ENCODE measurements around the gene SKIDA1. TPM values are rescaled to one million over a fixed set of nuclear protein-coding genes. Genes with fewer than 3 reads are reported as not detected.
"Not testable (repeated sequence)": the region's sequence is repeated elsewhere in the genome, so short reads cannot be mapped to it uniquely, and the experiment has no call there.

SKIDA1 gene
- total RNA-seq: under 0.01 and 0.13 TPM in 2 replicates

DNA sequence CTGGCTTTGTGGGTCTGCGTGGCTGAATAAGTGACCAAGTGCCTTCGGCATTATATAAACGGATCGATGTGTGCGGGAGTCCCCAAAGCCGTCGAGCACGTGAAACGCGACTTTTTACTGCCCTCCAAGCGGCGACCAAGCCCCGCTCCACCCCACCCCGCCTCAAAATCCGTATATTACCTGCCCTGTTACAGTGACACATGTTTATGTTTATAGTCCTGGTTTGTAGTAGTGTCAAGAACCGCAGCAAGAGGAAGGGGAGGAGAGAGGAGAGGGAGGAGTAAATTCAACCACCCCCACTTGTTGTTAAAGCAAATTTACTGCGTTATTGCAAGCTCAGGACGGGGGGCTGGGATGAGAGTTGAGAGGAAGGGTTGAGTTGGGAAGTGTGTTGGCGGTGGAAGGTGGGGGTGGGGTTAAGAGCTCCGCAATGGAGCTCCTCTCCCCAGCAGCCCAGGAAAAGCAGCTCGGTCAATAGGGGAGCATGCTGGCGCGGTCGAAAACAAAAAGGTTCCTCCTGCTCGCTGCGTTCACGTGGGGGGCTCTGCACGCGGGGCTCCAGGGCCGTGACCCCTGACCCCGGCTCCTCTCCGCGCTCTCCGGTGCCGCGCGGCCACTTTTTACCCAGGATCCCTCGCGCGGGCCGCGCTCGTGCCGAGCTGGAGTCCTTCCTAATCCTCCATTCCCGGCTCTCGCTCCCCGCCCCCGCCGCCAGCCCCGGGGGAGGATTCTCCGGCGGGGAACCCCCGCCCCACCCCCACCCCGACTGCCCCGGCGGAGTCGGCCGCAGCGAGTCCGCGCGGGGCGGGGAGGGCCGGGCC lies at the start of gene SKIDA1:
TSS of gene SKIDA1 (minus strand) at position 316 of the 821 bp plus-strand sequence. CDS start 7,860 bp downstream, outside the sequence.
- Histone ChIP-seq H3K4me3 (ENCODE audit: low read depth, low read length) (peak within 1 kb of the TSS; percentile 68), H3K36me3 (ENCODE audit: control insufficient read depth, insufficient read depth, low read length) (no peaks in the 10 kb centered on the region), H3K27me3 (ENCODE audit: control insufficient read depth, insufficient read depth, low read length) (no peaks in the 10 kb centered on the region)
- TF ChIP-seq, protein P1, sequence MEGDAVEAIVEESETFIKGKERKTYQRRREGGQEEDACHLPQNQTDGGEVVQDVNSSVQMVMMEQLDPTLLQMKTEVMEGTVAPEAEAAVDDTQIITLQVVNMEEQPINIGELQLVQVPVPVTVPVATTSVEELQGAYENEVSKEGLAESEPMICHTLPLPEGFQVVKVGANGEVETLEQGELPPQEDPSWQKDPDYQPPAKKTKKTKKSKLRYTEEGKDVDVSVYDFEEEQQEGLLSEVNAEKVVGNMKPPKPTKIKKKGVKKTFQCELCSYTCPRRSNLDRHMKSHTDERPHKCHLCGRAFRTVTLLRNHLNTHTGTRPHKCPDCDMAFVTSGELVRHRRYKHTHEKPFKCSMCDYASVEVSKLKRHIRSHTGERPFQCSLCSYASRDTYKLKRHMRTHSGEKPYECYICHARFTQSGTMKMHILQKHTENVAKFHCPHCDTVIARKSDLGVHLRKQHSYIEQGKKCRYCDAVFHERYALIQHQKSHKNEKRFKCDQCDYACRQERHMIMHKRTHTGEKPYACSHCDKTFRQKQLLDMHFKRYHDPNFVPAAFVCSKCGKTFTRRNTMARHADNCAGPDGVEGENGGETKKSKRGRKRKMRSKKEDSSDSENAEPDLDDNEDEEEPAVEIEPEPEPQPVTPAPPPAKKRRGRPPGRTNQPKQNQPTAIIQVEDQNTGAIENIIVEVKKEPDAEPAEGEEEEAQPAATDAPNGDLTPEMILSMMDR (IDR thresholded peaks at IDR 0.05; ENCODE audit: insufficient read depth, low read length, severe bottlenecking): no peak
- peak; percentile 84 for DNase-seq (ENCODE audit: low read depth)
- no peak for FAIRE-seq

DNA sequence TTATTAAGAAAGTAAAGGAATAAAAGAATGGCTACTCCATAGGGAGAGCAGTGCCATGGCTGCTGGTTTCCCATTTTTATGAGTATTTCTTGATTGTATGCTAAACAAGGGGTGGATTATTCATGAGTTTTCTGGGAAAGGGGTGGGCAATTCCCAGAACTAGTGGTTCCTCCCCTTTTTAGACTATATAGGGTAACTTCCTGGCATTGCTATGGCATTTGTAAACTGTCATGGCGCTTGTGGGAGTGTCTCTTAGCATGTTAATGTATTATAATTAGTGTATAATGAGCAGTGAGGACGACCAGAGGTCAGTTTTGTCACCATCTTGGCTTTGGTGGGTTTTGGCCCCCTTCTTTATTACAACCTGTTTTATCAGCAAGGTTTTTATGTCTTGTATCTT lies 49.0 kb upstream of the SKIDA1 start:
- not testable (repeated sequence) for DNase-seq (ENCODE audit: low read depth); H3K36me3 ChIP-seq (ENCODE audit: control insufficient read depth, insufficient read depth, low read length); H3K4me3 ChIP-seq (ENCODE audit: low read depth, low read length); H3K27me3 ChIP-seq (ENCODE audit: control insufficient read depth, insufficient read depth, low read length); FAIRE-seq

DNA sequence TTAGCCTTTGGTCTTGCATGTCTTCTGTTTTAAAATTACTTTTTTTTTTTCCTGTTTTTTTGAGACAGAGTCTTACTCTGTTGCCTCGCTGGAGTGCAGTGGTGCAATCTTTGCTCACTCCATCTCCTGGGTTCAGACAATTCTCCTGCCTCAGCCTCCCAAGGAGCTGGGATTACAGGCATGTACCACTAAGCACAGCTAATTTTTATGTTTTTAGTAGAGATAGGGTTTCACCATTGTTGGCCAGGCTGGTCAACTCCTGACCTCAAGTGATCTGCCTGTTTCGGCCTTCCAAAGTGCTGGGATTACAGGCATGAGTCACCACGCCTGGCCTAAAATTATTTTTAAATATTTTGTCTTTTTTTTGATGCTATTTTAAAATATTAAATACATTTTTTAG lies 47.1 kb upstream of the SKIDA1 start:
- no peaks in the 10 kb centered on the region for H3K27me3 ChIP-seq (ENCODE audit: control insufficient read depth, insufficient read depth, low read length)
- DNase-seq (ENCODE audit: low read depth) (no peak), FAIRE-seq (no peak)
- H3K36me3 ChIP-seq (ENCODE audit: control insufficient read depth, insufficient read depth, low read length): no peaks in the 10 kb centered on the region
- no peak overlapping the region for H3K4me3 ChIP-seq (ENCODE audit: low read depth, low read length)
- TF ChIP-seq, protein P1 (IDR thresholded peaks at IDR 0.05; ENCODE audit: insufficient read depth, low read length, severe bottlenecking): no peak

DNA sequence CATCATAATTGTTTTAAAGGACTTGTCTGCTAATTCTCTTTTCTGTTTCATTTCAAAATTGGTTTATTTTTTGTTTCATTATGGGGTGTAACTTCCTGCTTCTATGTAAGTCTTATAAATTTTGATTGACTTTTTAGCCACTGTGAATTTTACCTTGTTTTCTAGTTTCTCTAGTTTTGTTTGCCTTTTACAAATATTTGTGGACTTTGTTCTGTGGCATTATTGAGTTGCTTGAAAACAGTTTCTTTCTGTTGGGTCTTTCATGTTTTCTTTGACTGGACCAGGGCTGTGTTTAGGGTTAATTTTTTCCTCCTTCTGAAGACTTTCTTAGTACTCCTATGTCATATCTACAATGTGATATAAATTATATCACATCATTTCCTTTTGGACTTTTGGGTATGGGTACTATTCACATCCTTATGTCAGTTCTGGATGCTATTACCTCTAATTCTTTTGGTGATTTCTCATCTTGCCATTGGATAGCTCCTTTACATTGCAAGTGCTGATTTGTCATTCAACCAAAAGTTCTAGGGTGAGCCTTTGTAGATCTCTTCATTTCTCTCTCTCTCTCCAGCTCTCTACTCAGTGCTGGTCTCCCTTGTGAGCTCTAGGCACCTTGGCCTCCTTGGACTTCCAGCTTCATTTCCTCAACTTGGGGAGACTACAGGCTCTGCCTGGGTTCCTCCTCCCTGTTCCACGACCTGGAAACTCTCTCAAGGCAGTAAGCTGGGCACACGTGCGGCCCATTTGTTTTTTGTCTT lies 45.5 kb upstream of the SKIDA1 start:
- Histone ChIP-seq H3K27me3 (ENCODE audit: control insufficient read depth, insufficient read depth, low read length) (no peaks in the 10 kb centered on the region), H3K36me3 (ENCODE audit: control insufficient read depth, insufficient read depth, low read length) (no peaks in the 10 kb centered on the region), H3K4me3 (ENCODE audit: low read depth, low read length) (no peak overlapping the region)
- TF ChIP-seq, protein P1 (IDR thresholded peaks at IDR 0.05; ENCODE audit: insufficient read depth, low read length, severe bottlenecking): no peak
- FAIRE-seq (no peak), DNase-seq (ENCODE audit: low read depth) (no peak)

DNA sequence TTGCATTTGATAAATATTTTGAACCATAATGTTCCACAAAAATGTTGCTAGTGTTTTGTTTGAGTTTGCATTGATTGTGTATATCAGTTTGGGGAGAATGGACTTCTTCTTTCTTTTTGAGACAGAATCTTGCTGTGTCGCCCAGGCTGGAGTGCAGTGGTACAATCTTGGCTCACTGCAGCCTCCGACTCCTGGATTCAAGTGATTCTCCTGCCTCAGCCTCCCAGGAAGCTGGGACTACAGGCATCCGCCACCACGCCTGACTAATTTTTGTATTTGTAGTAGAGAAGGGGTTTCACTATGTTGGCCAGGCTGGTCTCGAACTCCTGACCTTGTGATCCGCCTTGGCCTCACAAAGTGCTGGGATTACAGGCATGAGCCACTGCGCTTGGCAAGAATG lies 33.5 kb upstream of the SKIDA1 start:
- not testable (repeated sequence) for H3K27me3 ChIP-seq (ENCODE audit: control insufficient read depth, insufficient read depth, low read length); DNase-seq (ENCODE audit: low read depth); FAIRE-seq; H3K4me3 ChIP-seq (ENCODE audit: low read depth, low read length); H3K36me3 ChIP-seq (ENCODE audit: control insufficient read depth, insufficient read depth, low read length)

DNA sequence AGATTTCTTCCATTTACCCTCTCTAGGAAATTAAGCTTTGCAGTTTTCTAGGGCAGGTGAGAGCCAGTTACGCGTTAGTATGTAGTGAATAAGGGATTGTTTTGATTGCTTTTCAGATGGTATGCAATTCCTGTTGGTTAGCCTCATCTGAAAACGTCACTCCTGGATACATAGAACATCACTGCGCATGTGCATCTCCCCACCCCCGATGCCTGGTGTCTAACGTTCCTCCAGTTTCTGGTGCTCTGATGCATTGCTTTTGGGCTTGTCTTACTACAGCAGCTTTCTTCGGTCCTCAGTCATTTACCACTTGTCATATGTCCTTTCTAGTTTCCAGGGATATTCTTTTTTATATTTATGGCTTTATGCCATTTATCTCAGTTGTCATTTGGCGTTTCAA lies 31.0 kb upstream of the SKIDA1 start:
- Histone ChIP-seq H3K4me3 (ENCODE audit: low read depth, low read length) (no peak overlapping the region), H3K27me3 (ENCODE audit: control insufficient read depth, insufficient read depth, low read length) (no peaks in the 10 kb centered on the region), H3K36me3 (ENCODE audit: control insufficient read depth, insufficient read depth, low read length) (peaks cover 11% of the 10 kb centered on the region)
- no peak for DNase-seq (ENCODE audit: low read depth)
- TF ChIP-seq, protein P1 (IDR thresholded peaks at IDR 0.05; ENCODE audit: insufficient read depth, low read length, severe bottlenecking): no peak
- FAIRE-seq: no peak

Data from bronchial epithelial cell (primary cell).